Measurements from ENCODE around the gene ZDHHC11B.
"Not testable (repeated sequence)": the region's sequence is repeated elsewhere in the genome, so short reads cannot be mapped to it uniquely, and the experiment has no call there.

The ZDHHC11B gene

DNA sequence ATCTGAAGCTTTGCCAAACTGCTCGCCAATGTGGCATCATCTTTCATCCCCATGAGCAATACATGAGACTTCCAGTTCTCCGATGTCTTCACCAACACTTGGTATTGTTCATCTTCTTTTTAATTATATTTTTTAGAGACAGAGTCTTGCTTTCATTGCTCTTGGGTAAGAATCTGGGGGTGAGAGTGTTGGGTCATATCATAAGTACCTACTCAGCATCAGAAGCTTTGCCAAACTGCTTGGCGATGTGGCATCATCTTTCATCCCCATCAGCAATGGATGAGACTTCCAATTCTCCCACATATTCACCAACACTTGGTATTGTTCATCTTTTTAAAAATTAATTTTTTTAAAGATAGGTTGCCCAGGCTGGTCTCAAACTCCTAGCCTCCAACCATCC is 30.9 kb upstream of the ZDHHC11B start:
- no peaks in the 10 kb centered on the region for H3K79me1 ChIP-seq (replicated peaks; ENCODE audit: low read length, poor library complexity, severe bottlenecking)
- WGBS: 100% methylated on average over 1 of the region's 3 CpGs
- no peaks in the 10 kb centered on the region for H3K36me3 ChIP-seq (ENCODE audit: control insufficient read depth in 1 of 2, insufficient read depth in 2 of 2, low read depth in 1 of 2, low read length in 2 of 2)
- H3K4me1 ChIP-seq (ENCODE audit: control insufficient read depth, insufficient read depth, low read depth, low read length): no peaks in the 10 kb centered on the region
- H2BK15ac ChIP-seq (ENCODE audit: low read depth, poor library complexity, severe bottlenecking): no peak overlapping the region
- H3K27ac ChIP-seq (ENCODE audit: low read length, poor library complexity, severe bottlenecking): no peak overlapping the region
- no peak overlapping the region for H4K8ac ChIP-seq (ENCODE audit: low read length)
- no peak overlapping the region for H3K4me3 ChIP-seq (ENCODE audit: insufficient read depth in 1 of 2, low read depth in 1 of 2, low read length in 2 of 2)
- no peak overlapping the region for H3K14ac ChIP-seq (ENCODE audit: low read length in 2 of 2)
- no peak overlapping the region for H2BK12ac ChIP-seq (ENCODE audit: low read length in 2 of 2)
- no peak overlapping the region for H2AK5ac ChIP-seq (ENCODE audit: low read length, severe bottlenecking)
- H4K91ac ChIP-seq (ENCODE audit: low read length): no peak overlapping the region
- no peak overlapping the region for H3K18ac ChIP-seq (ENCODE audit: low read depth in 1 of 2, low read length in 2 of 2)
- H3K9ac ChIP-seq (ENCODE audit: low read length): no peak overlapping the region
- no peak overlapping the region for H3K4me2 ChIP-seq (ENCODE audit: low read length, poor library complexity, severe bottlenecking)
- no peak for DNase-seq
- H3K27me3 ChIP-seq (ENCODE audit: control insufficient read depth in 1 of 2, insufficient read depth in 1 of 2, low read length in 2 of 2): no peaks in the 10 kb centered on the region
- no peak overlapping the region for H2BK5ac ChIP-seq (ENCODE audit: low read depth, low read length, poor library complexity, severe bottlenecking)
- no peak overlapping the region for H3K23ac ChIP-seq (ENCODE audit: low read length in 2 of 2)
- H2AFZ ChIP-seq (ENCODE audit: low read depth, low read length): no peak overlapping the region
- peaks cover 7% of the 10 kb centered on the region for H3K9me3 ChIP-seq (ENCODE audit: control insufficient read depth, low read length)
- H3K4ac ChIP-seq (ENCODE audit: low read depth in 1 of 2, low read length in 2 of 2): no peak overlapping the region
- H2BK120ac ChIP-seq (ENCODE audit: low read depth, low read length): no peak overlapping the region

DNA sequence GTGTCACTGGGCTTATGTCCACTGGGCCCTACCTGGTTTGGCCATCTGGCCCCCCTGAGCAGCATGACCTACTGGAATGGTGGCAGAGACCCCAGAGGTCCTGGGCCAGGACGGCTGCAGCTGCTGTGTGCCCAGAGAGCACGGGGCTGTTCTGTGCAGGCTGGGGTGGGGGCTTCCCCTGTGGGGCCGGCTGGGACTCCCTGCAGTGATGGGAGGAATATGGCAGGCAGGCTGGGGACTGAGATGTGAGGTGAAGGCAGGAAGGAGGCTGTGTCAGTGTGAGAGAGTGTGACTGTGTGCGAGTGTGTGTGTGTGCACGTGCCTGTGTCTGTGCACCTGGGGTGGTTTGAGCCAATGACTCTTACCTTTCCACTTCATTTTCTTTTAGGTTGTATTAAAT is 29.0 kb upstream of the ZDHHC11B start:
- WGBS: 93% methylated on average over 2 of the region's 5 CpGs
- not testable (repeated sequence) for H2AK5ac ChIP-seq (ENCODE audit: low read length, severe bottlenecking); H3K4me1 ChIP-seq (ENCODE audit: control insufficient read depth, insufficient read depth, low read depth, low read length); H2BK12ac ChIP-seq (ENCODE audit: low read length in 2 of 2); H2BK120ac ChIP-seq (ENCODE audit: low read depth, low read length); H3K36me3 ChIP-seq (ENCODE audit: control insufficient read depth in 1 of 2, insufficient read depth in 2 of 2, low read depth in 1 of 2, low read length in 2 of 2); H3K79me1 ChIP-seq (replicated peaks; ENCODE audit: low read length, poor library complexity, severe bottlenecking); H3K4ac ChIP-seq (ENCODE audit: low read depth in 1 of 2, low read length in 2 of 2); H3K9me3 ChIP-seq (ENCODE audit: control insufficient read depth, low read length); H3K14ac ChIP-seq (ENCODE audit: low read length in 2 of 2); H3K23ac ChIP-seq (ENCODE audit: low read length in 2 of 2); H3K27me3 ChIP-seq (ENCODE audit: control insufficient read depth in 1 of 2, insufficient read depth in 1 of 2, low read length in 2 of 2); H2BK5ac ChIP-seq (ENCODE audit: low read depth, low read length, poor library complexity, severe bottlenecking); H3K18ac ChIP-seq (ENCODE audit: low read depth in 1 of 2, low read length in 2 of 2); H3K4me3 ChIP-seq (ENCODE audit: insufficient read depth in 1 of 2, low read depth in 1 of 2, low read length in 2 of 2); DNase-seq; H4K8ac ChIP-seq (ENCODE audit: low read length); H3K9ac ChIP-seq (ENCODE audit: low read length); H4K91ac ChIP-seq (ENCODE audit: low read length); H3K4me2 ChIP-seq (ENCODE audit: low read length, poor library complexity, severe bottlenecking); H3K27ac ChIP-seq (ENCODE audit: low read length, poor library complexity, severe bottlenecking); H2AFZ ChIP-seq (ENCODE audit: low read depth, low read length); H2BK15ac ChIP-seq (ENCODE audit: low read depth, poor library complexity, severe bottlenecking)

- H3K79me1 ChIP-seq (replicated peaks; ENCODE audit: low read length, poor library complexity, severe bottlenecking); H2BK12ac ChIP-seq (ENCODE audit: low read length in 2 of 2); H3K36me3 ChIP-seq (ENCODE audit: control insufficient read depth in 1 of 2, insufficient read depth in 2 of 2, low read depth in 1 of 2, low read length in 2 of 2); H3K23ac ChIP-seq (ENCODE audit: low read length in 2 of 2); H3K4me3 ChIP-seq (ENCODE audit: insufficient read depth in 1 of 2, low read depth in 1 of 2, low read length in 2 of 2); H2AFZ ChIP-seq (ENCODE audit: low read depth, low read length); H2BK5ac ChIP-seq (ENCODE audit: low read depth, low read length, poor library complexity, severe bottlenecking); H4K8ac ChIP-seq (ENCODE audit: low read length); H3K4ac ChIP-seq (ENCODE audit: low read depth in 1 of 2, low read length in 2 of 2); H2AK5ac ChIP-seq (ENCODE audit: low read length, severe bottlenecking); H4K91ac ChIP-seq (ENCODE audit: low read length); H3K14ac ChIP-seq (ENCODE audit: low read length in 2 of 2); H3K4me1 ChIP-seq (ENCODE audit: control insufficient read depth, insufficient read depth, low read depth, low read length); H2BK15ac ChIP-seq (ENCODE audit: low read depth, poor library complexity, severe bottlenecking); H3K4me2 ChIP-seq (ENCODE audit: low read length, poor library complexity, severe bottlenecking); H3K18ac ChIP-seq (ENCODE audit: low read depth in 1 of 2, low read length in 2 of 2); H2BK120ac ChIP-seq (ENCODE audit: low read depth, low read length); DNase-seq; H3K9ac ChIP-seq (ENCODE audit: low read length); H3K9me3 ChIP-seq (ENCODE audit: control insufficient read depth, low read length); H3K27ac ChIP-seq (ENCODE audit: low read length, poor library complexity, severe bottlenecking); H3K27me3 ChIP-seq (ENCODE audit: control insufficient read depth in 1 of 2, insufficient read depth in 1 of 2, low read length in 2 of 2): not testable (repeated sequence)
- no CpG with 5 or more reads among the region's 9 CpGs for WGBS
Observed at GRCh38 chr5:811384-811783, 26.9 kb upstream of the ZDHHC11B start.

GRCh38 chr5:807719-808514 is 23.4 kb upstream of the ZDHHC11B start:
- not testable (repeated sequence) for H2BK5ac ChIP-seq (ENCODE audit: low read depth, low read length, poor library complexity, severe bottlenecking); H2AK5ac ChIP-seq (ENCODE audit: low read length, severe bottlenecking)
- 100% methylated on average over 1 of the region's 10 CpGs for WGBS

More at GRCh38 chr5:807719-808514, 23.4 kb upstream of the ZDHHC11B start:
- H2BK15ac ChIP-seq (ENCODE audit: low read depth, poor library complexity, severe bottlenecking); H3K79me1 ChIP-seq (replicated peaks; ENCODE audit: low read length, poor library complexity, severe bottlenecking); H4K91ac ChIP-seq (ENCODE audit: low read length); H3K9ac ChIP-seq (ENCODE audit: low read length); H3K4me2 ChIP-seq (ENCODE audit: low read length, poor library complexity, severe bottlenecking); H3K4me1 ChIP-seq (ENCODE audit: control insufficient read depth, insufficient read depth, low read depth, low read length); H4K8ac ChIP-seq (ENCODE audit: low read length); H3K14ac ChIP-seq (ENCODE audit: low read length in 2 of 2); H3K4ac ChIP-seq (ENCODE audit: low read depth in 1 of 2, low read length in 2 of 2); H3K27me3 ChIP-seq (ENCODE audit: control insufficient read depth in 1 of 2, insufficient read depth in 1 of 2, low read length in 2 of 2); H2BK12ac ChIP-seq (ENCODE audit: low read length in 2 of 2); H3K4me3 ChIP-seq (ENCODE audit: insufficient read depth in 1 of 2, low read depth in 1 of 2, low read length in 2 of 2); H2BK120ac ChIP-seq (ENCODE audit: low read depth, low read length); H3K36me3 ChIP-seq (ENCODE audit: control insufficient read depth in 1 of 2, insufficient read depth in 2 of 2, low read depth in 1 of 2, low read length in 2 of 2); H3K18ac ChIP-seq (ENCODE audit: low read depth in 1 of 2, low read length in 2 of 2); H3K23ac ChIP-seq (ENCODE audit: low read length in 2 of 2); H3K27ac ChIP-seq (ENCODE audit: low read length, poor library complexity, severe bottlenecking); H2AFZ ChIP-seq (ENCODE audit: low read depth, low read length); DNase-seq: not testable (repeated sequence)
- H3K9me3 ChIP-seq (ENCODE audit: control insufficient read depth, low read length): peaks cover 11% of the 10 kb centered on the region

All from mesenchymal stem cell (in vitro differentiated cells and primary cell).